Esophagus muscularis mucosa (tissue), 3 donors: Measurements from ENCODE around the gene TNF.

ENCODE experiments used
- EP300 ChIP-seq: sonication (generic); formaldehyde crosslinking; IDR thresholded peaks from one replicate; pipeline ENCODE4 v1.6.1; 2017; ENCODE audit warnings: antibody characterized with exemption
- TF ChIP-seq, protein P1 (sequence below), 3 experiments: fragments of 200-600 bp in 2 of 3; fragments of 450-650 bp in 1 of 3; sonication (generic) in 2 of 3; IDR thresholded peaks; one replicate each; pipeline ENCODE4 v1.5.1; 2017 to 2019; ENCODE audit warnings: antibody characterized with exemption in 3 of 3, mild to moderate bottlenecking in 2 of 3, moderate library complexity in 1 of 3

DNA sequence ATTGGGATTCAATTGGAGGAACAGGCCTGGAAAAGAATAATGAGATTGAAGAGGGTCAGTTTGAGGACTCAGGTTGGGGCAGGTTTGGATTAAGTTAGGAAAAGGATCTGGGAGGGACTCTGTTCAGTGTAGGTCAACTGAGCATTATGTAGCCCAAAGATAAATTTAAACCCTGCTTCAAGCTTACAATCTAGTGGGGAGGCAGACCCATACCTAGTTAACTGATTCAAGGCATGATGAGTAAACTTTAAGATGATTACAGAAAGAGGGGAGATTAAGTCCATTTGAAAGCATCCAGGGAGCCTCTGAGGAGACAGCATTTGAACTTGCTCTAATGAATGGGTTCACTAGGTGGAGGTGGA, 14.7 kb upstream of the TNF start:
- no peak for TF ChIP-seq EP300
- TF ChIP-seq, protein P1, sequence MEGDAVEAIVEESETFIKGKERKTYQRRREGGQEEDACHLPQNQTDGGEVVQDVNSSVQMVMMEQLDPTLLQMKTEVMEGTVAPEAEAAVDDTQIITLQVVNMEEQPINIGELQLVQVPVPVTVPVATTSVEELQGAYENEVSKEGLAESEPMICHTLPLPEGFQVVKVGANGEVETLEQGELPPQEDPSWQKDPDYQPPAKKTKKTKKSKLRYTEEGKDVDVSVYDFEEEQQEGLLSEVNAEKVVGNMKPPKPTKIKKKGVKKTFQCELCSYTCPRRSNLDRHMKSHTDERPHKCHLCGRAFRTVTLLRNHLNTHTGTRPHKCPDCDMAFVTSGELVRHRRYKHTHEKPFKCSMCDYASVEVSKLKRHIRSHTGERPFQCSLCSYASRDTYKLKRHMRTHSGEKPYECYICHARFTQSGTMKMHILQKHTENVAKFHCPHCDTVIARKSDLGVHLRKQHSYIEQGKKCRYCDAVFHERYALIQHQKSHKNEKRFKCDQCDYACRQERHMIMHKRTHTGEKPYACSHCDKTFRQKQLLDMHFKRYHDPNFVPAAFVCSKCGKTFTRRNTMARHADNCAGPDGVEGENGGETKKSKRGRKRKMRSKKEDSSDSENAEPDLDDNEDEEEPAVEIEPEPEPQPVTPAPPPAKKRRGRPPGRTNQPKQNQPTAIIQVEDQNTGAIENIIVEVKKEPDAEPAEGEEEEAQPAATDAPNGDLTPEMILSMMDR (IDR thresholded peaks at IDR 0.05) = no peak
